ENCODE measurements around the gene GABRP. TPM values are rescaled to one million over a fixed set of nuclear protein-coding genes. Genes with fewer than 3 reads are reported as not detected.

GABRP gene
- polyA plus RNA-seq, 1 of the 3 experiments (the other 2 are of a cell fraction) = 0.03 TPM

GRCh38 chr5:170755679-170756456 is 27.7 kb upstream of the GABRP start:
- no peak for TF ChIP-seq REST (IDR thresholded peaks at IDR 0.05; ENCODE audit: low read depth, low read length)
- no peak for TF ChIP-seq MAX (IDR thresholded peaks at IDR 0.05; ENCODE audit: low read depth)
- no peak for TF ChIP-seq YY1 (IDR thresholded peaks at IDR 0.05; ENCODE audit: low read depth)
- TF ChIP-seq, protein P1, sequence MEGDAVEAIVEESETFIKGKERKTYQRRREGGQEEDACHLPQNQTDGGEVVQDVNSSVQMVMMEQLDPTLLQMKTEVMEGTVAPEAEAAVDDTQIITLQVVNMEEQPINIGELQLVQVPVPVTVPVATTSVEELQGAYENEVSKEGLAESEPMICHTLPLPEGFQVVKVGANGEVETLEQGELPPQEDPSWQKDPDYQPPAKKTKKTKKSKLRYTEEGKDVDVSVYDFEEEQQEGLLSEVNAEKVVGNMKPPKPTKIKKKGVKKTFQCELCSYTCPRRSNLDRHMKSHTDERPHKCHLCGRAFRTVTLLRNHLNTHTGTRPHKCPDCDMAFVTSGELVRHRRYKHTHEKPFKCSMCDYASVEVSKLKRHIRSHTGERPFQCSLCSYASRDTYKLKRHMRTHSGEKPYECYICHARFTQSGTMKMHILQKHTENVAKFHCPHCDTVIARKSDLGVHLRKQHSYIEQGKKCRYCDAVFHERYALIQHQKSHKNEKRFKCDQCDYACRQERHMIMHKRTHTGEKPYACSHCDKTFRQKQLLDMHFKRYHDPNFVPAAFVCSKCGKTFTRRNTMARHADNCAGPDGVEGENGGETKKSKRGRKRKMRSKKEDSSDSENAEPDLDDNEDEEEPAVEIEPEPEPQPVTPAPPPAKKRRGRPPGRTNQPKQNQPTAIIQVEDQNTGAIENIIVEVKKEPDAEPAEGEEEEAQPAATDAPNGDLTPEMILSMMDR (IDR thresholded peaks at IDR 0.05) = no peak
- TF ChIP-seq PBX3 (IDR thresholded peaks at IDR 0.05) = no peak
- no peak for TF ChIP-seq SMC3 (IDR thresholded peaks at IDR 0.05; ENCODE audit: low read depth, low read length)
- TF ChIP-seq TAF1 (IDR thresholded peaks at IDR 0.05; ENCODE audit: borderline replicate concordance, low read depth, low read length) = no peak
- 0 out of 2 replicates have a peak, but pooled peaks have one; percentile 10 for TF ChIP-seq NFIC (IDR thresholded peaks at IDR 0.05; ENCODE audit: borderline replicate concordance)
- CTCF ChIA-PET = interaction anchor here (0.7 to 3.2 kb wide), 5 partner anchors 11 to 117 kb away, joined by 4 to 19 read pairs (median 5); no protein-coding TSS in a partner anchor
- Histone ChIP-seq H3K9me2 (no peaks in the 10 kb centered on the region), H3K27ac (ENCODE audit: low read depth in 2 of 2, low read length in 1 of 2) (no peak overlapping the region), H3K4me1 (ENCODE audit: control insufficient read depth in 1 of 2, insufficient read depth in 2 of 2, low read depth in 1 of 2, low read length in 1 of 2) (peaks cover 0 to 36% of the 10 kb centered on the region in 2 experiments; a peak in 1 of 4 replicates), H2AFZ (ENCODE audit: low read depth) (no peak overlapping the region), H3K4me3 (ENCODE audit: low read depth in 2 of 2, low read length in 1 of 2) (no peak overlapping the region), H3K79me2 (ENCODE audit: insufficient read depth) (no peaks in the 10 kb centered on the region), H4K20me1 (ENCODE audit: insufficient read depth) (no peaks in the 10 kb centered on the region), H3K4me2 (no peak overlapping the region), H3K9ac (no peak overlapping the region), H3K9me3 (no peaks in the 10 kb centered on the region), H3K36me3 (replicated peaks in 1 of 2; ENCODE audit: control insufficient read depth in 1 of 2, insufficient read depth in 2 of 2, low read length in 1 of 2) (no peaks in the 10 kb centered on the region), H3F3A (replicated peaks; ENCODE audit: insufficient read depth) (no peaks in the 10 kb centered on the region), H3K27me3 (ENCODE audit: insufficient read depth) (no peaks in the 10 kb centered on the region)
- DNase-seq = peak; percentile 31
- 73% methylated on average over 7 of the region's 7 CpGs for WGBS (ENCODE audit: low lambda C conversion rate)
- POLR2A ChIA-PET = no interaction called here

All from SK-N-SH (cell line).